HG03558 (cell line): ENCODE results near the gene HOXD3.

Source experiments
- ATAC-seq: cut with Tn5 transposase; IDR thresholded peaks from one replicate; pipeline ENCODE4 v1.9.1; 2021; ENCODE audit warnings: moderate number of reproducible peaks; ENCODE audit not compliant: unreplicated experiment; ENCODE audit errors: extremely low read depth

The HOXD3 gene

DNA sequence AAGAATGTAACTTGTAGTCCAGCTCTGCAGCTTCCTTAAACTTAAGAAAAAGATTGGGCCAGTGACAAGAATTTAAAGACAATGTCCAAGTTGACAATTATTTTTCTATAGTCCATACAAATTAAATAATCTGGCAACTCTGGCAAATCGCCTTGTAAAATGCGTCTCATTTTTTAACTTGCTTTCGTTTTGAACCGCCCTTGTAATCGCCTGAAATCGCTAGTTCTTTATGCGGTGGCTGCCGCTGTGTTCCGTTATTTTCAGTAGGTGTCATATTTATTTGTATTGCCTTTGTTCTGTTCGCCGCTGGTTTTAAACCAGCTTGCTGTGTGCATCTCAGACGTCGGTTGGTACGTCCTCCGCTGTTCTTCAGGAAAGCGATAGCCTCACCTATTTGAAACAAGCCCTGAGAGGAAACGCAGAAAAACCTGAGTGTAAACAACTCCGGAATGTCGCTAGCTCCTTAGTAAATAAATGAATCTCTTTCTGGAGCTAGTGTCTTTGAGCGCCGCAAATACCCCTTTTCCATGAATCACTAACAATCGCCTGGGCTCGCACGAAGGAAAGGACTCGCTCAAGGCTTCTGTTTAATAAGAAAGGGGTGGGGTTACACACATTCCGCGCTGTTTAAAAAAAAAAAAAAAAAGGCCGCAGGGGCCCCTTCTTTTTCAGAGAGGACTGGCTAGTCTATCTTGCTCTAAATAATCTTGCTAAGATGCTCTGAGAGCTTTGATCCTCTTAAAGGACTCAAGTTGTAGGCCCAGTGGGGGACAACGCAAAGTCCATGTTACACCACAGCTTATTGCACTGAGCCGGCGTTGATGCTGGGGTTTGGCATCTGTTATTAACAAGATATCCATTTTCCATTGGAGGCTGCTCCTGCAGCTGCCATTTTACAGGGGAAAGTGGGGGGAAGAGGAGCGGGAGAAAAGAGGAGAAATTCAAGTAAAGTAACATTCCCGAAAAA is 24.6 kb upstream of the HOXD3 start:
- no peak for ATAC-seq

DNA sequence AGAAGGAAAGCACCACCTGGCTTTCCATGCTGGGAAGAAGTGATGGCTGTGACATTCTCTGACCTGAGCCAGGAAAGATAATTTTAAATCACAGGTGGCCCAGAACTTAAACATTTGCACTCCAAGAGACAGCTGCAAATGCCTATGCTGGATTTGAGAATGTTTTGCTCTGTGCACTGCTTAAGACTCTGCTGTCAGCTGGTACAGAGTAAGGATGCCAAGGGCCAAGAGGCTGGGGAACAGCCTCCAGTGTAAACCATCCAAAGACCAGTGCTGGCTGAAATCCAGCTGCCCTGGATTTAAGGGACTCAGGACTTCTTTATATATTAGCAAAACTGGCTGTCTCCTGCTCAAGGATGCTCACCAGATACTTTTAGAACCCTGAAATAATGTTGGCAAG is 23.7 kb upstream of the HOXD3 start:
- no peak for ATAC-seq

- no peak for ATAC-seq
These were observed 23.1 kb upstream of the HOXD3 start for GRCh38 chr2:176134035-176134434.

GRCh38 chr2:176135035-176135440 is 22.1 kb upstream of the HOXD3 start:
- no peak for ATAC-seq

GRCh38 chr2:176136374-176137251 is 20.5 kb upstream of the HOXD3 start:
- no peak for ATAC-seq

- ATAC-seq: no peak
These were observed 19.9 kb upstream of the HOXD3 start for GRCh38 chr2:176137252-176137580.

DNA sequence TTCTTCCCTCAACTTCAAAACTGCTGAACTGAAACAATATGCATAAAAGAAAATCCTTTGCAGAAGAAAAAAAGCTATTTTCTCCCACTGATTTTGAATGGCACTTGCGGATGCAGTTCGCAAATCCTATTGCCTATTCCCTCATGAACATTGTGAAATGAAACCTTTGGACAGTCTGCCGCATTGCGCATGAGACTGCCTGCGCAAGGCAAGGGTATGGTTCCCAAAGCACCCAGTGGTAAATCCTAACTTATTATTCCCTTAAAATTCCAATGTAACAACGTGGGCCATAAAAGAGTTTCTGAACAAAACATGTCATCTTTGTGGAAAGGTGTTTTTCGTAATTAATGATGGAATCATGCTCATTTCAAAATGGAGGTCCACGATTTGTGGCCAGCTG is 19.2 kb upstream of the HOXD3 start:
- ATAC-seq: no peak

GRCh38 chr2:176138526-176138922 is 18.6 kb upstream of the HOXD3 start:
- ATAC-seq: no peak

DNA sequence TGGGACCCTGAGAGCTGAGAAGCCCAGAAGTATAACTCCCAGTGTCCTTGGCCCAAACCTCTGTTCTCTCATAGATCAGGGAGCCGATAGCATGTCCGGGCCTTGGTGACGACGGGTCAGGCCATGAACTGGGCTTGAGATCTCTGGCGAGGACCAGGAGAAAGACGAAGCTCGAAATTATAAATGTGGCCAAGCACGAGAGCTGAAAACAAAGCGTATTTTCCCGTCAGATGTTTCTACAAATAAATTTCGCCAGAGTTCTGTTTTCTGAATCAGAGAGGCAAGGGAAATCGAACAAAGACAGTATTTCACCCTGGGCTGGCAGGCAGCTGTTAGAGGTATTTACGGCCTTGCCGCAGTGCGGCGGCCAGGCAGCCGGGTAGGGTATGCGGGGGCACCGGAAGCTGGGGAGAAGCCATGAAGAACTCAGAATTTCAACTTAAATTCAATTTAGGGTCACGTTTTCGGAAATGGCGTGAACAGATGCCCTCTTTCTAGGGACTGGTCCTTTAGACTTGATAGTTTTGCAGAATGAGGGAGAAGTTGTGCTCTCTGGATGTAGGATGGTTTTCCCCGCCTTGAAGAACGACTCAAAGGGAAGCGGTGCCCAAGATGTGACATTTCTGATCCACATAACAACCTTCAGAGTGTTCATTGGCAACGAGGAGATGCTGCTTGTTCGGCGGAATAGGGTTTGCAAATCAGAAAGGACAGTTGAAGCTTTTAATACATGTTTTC is 18.0 kb upstream of the HOXD3 start:
- no peak for ATAC-seq

GRCh38 chr2:176139661-176140512 is 17.2 kb upstream of the HOXD3 start:
- no peak for ATAC-seq

DNA sequence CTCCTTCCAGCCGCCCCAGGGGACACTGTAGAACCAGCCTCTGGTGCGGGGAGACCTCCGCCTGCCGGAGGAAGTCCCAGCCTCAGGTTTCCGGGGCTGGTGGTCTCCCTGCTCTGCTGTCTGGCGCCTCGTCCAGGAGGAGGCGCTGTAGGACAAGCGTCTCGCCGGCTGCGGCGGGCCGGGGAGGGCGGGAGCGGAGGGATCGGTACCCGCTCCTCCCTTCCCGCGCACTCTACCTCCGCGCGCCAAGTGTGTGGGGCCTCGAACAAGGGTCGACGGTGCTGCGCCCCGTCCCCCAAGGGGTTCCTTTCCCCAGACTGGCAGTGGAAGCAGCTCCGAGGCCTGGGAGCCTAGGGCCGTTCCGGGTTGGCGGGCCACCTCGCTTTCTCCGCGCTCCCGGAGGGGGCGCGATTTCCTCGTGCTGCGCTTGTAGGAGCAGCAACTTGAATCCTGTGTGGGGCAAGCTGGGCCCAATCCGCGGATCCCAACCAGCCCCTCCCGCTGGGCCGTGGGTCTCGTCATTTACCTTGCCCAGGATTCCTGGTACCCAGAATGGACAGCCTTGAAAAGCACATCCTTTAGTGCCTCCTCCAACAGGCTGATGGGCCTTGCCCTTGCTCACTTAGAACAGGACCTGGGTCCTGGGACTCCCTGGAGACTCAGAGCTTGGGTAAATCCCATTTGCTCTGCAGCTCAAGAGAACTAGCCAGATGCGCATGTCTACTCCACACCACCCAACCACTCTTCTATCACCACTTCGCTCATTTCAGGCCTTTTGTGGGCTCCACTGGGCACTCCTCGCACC is 16.4 kb upstream of the HOXD3 start:
- ATAC-seq: peak; percentile 62

GRCh38 chr2:176142281-176142680 is 14.8 kb upstream of the HOXD3 start:
- no peak for ATAC-seq

- ATAC-seq: no peak
These were observed 11.8 kb upstream of the HOXD3 start for GRCh38 chr2:176145085-176145969.

DNA sequence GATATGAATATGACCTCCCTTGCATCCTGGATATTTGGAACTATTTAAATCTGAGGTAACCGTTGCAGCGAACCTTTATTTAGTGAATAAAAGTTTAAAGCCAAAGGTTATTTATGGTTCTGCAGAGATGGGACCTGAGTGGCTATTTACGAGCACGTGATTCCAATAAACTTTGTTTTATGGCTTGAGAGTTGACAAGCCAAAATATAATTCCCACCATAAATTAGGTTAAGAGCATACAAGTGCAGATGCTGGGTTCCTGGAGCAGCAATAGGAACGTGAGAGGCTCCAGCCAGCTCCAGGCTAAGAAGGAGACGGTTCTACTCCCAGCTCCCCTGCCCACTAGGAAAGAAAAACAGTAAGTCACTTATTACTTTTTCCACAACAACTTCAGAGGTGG is 11.0 kb upstream of the HOXD3 start:
- no peak for ATAC-seq

DNA sequence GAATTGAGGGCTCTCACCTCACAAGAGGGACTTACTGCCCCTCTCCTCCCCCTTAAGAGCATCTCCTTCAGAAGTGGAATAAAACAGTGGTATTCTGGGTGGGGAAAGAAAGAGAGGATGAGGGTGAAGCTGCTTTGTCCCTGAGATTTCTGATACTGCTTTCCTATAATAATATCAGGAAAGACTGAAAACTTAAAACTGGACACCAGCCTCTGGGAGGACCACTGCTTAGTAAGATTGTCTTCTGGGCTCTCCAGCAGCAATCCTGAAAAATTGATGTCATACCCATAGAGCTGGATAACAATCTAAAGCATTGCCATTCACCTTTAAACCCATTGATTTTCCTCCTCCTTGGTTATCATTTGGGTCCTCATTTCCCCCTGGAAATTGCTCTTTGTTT is 10.5 kb upstream of the HOXD3 start:
- ATAC-seq: no peak

DNA sequence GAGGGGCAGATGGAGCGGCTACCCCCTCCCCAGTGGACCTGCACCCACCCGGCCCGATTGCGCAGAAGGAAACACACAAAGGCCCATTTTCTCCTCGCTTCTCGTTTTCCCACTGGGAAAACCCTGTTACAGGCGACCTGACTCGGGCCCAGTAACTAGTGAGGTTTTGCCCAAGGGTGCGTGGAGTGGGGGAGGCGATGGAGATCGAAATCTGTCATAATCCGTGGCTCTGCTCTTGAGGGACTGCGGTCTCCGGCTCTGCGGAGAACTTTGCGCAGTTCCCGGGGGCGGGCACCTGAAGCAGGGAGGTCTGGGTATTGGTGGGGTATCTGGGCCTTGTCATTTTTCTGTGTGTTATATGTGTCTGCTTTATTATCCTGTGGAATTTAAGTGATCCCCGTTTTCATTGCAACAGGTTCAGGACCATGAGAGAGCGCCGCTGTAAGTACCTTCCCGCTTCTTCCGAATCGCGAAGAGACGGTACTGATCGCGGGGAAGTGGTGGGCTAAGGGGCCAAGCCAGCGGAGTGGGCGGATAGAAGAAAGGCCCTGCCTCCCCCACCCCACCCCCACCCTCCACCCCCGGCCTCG is 9.8 kb upstream of the HOXD3 start:
- no peak for ATAC-seq

- ATAC-seq: no peak
These were observed 9.2 kb upstream of the HOXD3 start for GRCh38 chr2:176147800-176148496.
